Panc1 (cell line): ENCODE measurements around the gene JAZF1.
A peak's percentile ranks its signal among the peaks of the same experiment; 100 is the strongest.

Source experiments
- CTCF ChIP-seq: fragments of 450-650 bp; IDR thresholded peaks from 2 replicates; pipeline ENCODE4 v1.5.1; 2017; ENCODE audit warnings: mild to moderate bottlenecking
- POLR2AphosphoS5 ChIP-seq: IDR thresholded peaks from 2 replicates; pipeline ENCODE4 v1.6.1; 2012; ENCODE audit warnings: mild to moderate bottlenecking, low read depth, low read length, moderate library complexity

GRCh38 chr7:28020302-28020940 is 160.2 kb downstream of the JAZF1 start:
- TF ChIP-seq CTCF (peak; percentile 96), POLR2AphosphoS5 (no peak)
